Tibial nerve (tissue), 4 donors: Measurements from ENCODE around the gene HSD17B14. TPM values are rescaled to one million over a fixed set of nuclear protein-coding genes. Genes with fewer than 3 reads are reported as not detected.
"Not testable (repeated sequence)": the region's sequence is repeated elsewhere in the genome, so short reads cannot be mapped to it uniquely, and the experiment has no call there.

Source experiments
- DNase-seq, 2 donors: peaks; one replicate each; pipeline ENCODE4 v3.0.0-alpha.2; 2019; ENCODE audit warnings: low spot score in 2 of 2
- H3K27ac ChIP-seq, 4 donors: fragments of 200-600 bp; sonication (generic) in 3 of 4; one replicate each; pipeline ENCODE4 v1.5.1; 2017 to 2019; ENCODE audit warnings: mild to moderate bottlenecking in 1 of 4
- H3K27me3 ChIP-seq, 2 donors: fragments of 200-600 bp; sonication (generic) in 1 of 2; one replicate each; pipeline versions ENCODE4 v1.5.1 to v1.6.0; 2017 to 2019
- H3K36me3 ChIP-seq, 3 donors: fragments of 200-600 bp; sonication (generic); one replicate each; pipeline ENCODE4 v1.5.1; 2018 to 2019
- H3K4me1 ChIP-seq, 4 donors: fragments of 200-600 bp; sonication (generic) in 3 of 4; one replicate each; pipeline ENCODE4 v1.5.1; 2017 to 2019
- H3K4me3 ChIP-seq, 4 donors: fragments of 200-600 bp; sonication (generic) in 3 of 4; one replicate each; pipeline ENCODE4 v1.5.1; 2017 to 2019; ENCODE audit warnings: mild to moderate bottlenecking in 1 of 4, moderate library complexity in 1 of 4
- H3K9me3 ChIP-seq, 4 donors: fragments of 200-600 bp; sonication (generic) in 3 of 4; one replicate each; pipeline ENCODE4 v1.5.1; 2017 to 2019
- EP300 ChIP-seq, 2 donors: sonication (generic); formaldehyde crosslinking; IDR thresholded peaks; one replicate each; pipeline ENCODE4 v1.6.1; 2017; ENCODE audit warnings: antibody characterized with exemption in 2 of 2, mild to moderate bottlenecking in 1 of 2
- POLR2A ChIP-seq, 2 donors: fragments of 450-650 bp; IDR thresholded peaks; one replicate each; pipeline ENCODE4 v1.6.1; 2017; ENCODE audit warnings: antibody characterized with exemption in 2 of 2, mild to moderate bottlenecking in 2 of 2, moderate library complexity in 2 of 2
- WGBS, 2 donors: methylation state at CpG; one replicate each; pipeline ENCODE4 v1.1.5; 2018; 5-methylcytosine and 5-hydroxymethylcytosine counted together
- total RNA-seq, 4 donors: library from RNA; depleted of rRNA; stranded (reverse); fragments of >200 nt; gene quantifications; one replicate each; pipeline ENCODE4 v1.1.0, GENCODE V29; 2016
- TF ChIP-seq, protein P1 (sequence below), 5 experiments: fragments of 200-600 bp in 3 of 5; fragments of 450-650 bp in 2 of 5; sonication (generic) in 3 of 5; IDR thresholded peaks; one replicate each; pipeline ENCODE4 v1.5.1; 2016 to 2019; ENCODE audit warnings: antibody characterized with exemption in 5 of 5, mild to moderate bottlenecking in 3 of 5, moderate library complexity in 2 of 5

Gene HSD17B14
- total RNA-seq, 4 donors from 2014 or later = 20.1 to 34.5 (median 26.3) TPM

DNA sequence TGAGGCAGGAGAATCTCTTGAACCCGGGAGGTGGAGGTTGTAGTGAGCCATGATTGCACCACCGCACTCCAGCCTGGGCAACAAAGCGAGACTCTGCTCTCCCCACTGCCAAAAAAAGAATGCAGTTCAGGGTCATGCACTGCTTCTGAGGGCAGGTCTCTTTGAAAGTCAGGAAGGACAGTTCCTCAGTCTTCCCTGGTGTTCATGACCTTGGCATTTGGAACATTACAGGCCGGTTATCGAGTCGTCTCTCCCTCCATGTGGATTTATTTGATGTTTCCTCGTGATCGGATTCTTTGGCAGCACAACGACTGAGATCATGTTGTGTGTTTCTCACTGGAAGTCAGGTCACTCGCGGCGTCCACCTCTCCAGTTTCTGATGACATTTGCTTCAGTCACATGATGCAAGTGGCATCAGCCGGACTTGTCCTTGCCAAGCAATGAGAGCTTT, 63.8 kb downstream of the HSD17B14 start:
- Histone ChIP-seq H3K27ac (no peak overlapping the region), H3K27me3 (no peaks in the 10 kb centered on the region), H3K4me1 (no peaks in the 10 kb centered on the region), H3K4me3 (no peak overlapping the region), H3K9me3 (no peaks in the 10 kb centered on the region), H3K36me3 (no peaks in the 10 kb centered on the region)
- TF ChIP-seq, protein P1, sequence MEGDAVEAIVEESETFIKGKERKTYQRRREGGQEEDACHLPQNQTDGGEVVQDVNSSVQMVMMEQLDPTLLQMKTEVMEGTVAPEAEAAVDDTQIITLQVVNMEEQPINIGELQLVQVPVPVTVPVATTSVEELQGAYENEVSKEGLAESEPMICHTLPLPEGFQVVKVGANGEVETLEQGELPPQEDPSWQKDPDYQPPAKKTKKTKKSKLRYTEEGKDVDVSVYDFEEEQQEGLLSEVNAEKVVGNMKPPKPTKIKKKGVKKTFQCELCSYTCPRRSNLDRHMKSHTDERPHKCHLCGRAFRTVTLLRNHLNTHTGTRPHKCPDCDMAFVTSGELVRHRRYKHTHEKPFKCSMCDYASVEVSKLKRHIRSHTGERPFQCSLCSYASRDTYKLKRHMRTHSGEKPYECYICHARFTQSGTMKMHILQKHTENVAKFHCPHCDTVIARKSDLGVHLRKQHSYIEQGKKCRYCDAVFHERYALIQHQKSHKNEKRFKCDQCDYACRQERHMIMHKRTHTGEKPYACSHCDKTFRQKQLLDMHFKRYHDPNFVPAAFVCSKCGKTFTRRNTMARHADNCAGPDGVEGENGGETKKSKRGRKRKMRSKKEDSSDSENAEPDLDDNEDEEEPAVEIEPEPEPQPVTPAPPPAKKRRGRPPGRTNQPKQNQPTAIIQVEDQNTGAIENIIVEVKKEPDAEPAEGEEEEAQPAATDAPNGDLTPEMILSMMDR (IDR thresholded peaks at IDR 0.05) = no peak
- TF ChIP-seq EP300 (IDR thresholded peaks at IDR 0.05) (no peak), POLR2A (IDR thresholded peaks at IDR 0.05) (no peak)
- peak in 1 of 2 donors; percentile 22 for DNase-seq
- WGBS, 2 donors = 42 to 51% methylated on average over 13 of the region's 13 CpGs

DNA sequence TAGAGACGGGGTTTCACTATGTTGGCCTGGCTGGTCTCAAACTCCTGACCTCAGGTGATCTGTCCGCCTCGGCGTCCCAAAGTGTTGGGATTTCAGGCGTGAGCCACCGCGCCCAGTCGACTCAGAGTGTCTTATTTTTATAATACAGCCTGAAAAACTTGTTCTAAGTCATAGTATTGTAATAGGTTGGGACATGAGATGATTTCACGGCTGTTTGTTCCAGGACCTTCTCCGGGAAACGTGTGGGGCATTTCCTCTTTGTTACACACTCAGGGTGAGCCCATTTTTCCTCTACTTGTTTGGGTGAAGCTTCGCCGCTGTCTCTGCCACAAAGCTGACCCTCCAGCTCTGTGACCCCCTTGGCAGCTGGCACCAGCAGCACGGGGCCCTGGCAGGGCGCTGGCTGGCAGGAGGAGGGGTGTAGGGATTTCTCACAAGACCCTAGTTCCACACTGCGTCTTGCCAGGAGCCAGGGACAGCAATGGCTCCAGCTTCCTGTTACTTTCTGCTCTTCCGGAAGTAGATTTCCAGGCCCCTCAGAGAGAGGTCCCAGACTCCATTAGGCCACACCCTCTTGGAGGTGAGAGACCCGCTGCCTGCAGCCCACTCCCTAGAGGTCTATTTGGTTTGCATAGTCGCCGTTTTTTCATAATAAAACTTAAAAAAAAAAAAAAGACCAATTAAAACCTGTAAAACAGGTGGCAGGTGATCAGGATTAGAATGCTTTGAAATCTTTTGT, 65.4 kb downstream of the HSD17B14 start:
- Histone ChIP-seq H3K27ac (peak overlapping the region in 1 of 4 donors; percentile 36), H3K4me1 (no peaks in the 10 kb centered on the region), H3K4me3 (no peak overlapping the region), H3K27me3 (no peaks in the 10 kb centered on the region), H3K9me3 (no peaks in the 10 kb centered on the region), H3K36me3 (no peaks in the 10 kb centered on the region)
- WGBS, 2 donors = 75 to 77% methylated on average over 20 of the region's 20 CpGs
- TF ChIP-seq, protein P1 (IDR thresholded peaks at IDR 0.05) = no peak
- no peak for TF ChIP-seq EP300 (IDR thresholded peaks at IDR 0.05)
- no peak for TF ChIP-seq POLR2A (IDR thresholded peaks at IDR 0.05)
- no peak for DNase-seq

DNA sequence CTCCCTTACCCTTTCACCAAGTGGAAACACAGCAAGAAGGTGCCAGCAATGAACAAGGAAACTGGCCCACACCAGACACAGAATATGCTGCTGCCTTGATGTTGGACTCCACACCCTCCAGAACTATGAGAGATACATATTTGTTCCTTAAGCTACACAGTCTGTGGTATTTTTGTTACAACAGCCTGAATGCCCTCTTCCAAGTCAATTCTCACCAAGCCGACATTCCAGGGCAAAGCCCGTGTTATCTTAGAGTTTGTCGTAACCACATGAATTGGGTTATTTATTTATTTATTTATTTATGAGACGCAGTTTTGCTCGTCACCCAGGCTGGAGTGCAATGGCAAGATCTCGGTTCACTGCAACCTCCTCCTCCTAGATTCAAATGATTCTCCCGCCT, 66.0 kb downstream of the HSD17B14 start:
- Histone ChIP-seq H3K36me3 (no peaks in the 10 kb centered on the region), H3K9me3 (no peaks in the 10 kb centered on the region), H3K27ac (peak overlapping the region in 2 of 4 donors; percentile 28 to 56), H3K4me3 (no peak overlapping the region), H3K27me3 (no peaks in the 10 kb centered on the region), H3K4me1 (no peaks in the 10 kb centered on the region)
- WGBS, 2 donors = 56 to 82% methylated on average over 7 of the region's 7 CpGs
- no peak for TF ChIP-seq POLR2A (IDR thresholded peaks at IDR 0.05)
- TF ChIP-seq, protein P1 (IDR thresholded peaks at IDR 0.05) = no peak
- no peak for TF ChIP-seq EP300 (IDR thresholded peaks at IDR 0.05)
- DNase-seq = no peak

- H3K4me3 ChIP-seq = no peak overlapping the region
- no peaks in the 10 kb centered on the region for H3K27me3 ChIP-seq
- H3K36me3 ChIP-seq = no peaks in the 10 kb centered on the region
- DNase-seq = no peak
- TF ChIP-seq, protein P1 (IDR thresholded peaks at IDR 0.05) = no peak
- TF ChIP-seq POLR2A (IDR thresholded peaks at IDR 0.05) (no peak), EP300 (IDR thresholded peaks at IDR 0.05) (no peak)
- H3K27ac ChIP-seq = peak overlapping the region in 1 of 4 donors; percentile 28
- no peaks in the 10 kb centered on the region for H3K9me3 ChIP-seq
- WGBS, 2 donors = 75 to 78% methylated on average over 11 of the region's 11 CpGs
- no peaks in the 10 kb centered on the region for H3K4me1 ChIP-seq
Observed at GRCh38 chr19:48768994-48769713, 67.1 kb downstream of the HSD17B14 start.

DNA sequence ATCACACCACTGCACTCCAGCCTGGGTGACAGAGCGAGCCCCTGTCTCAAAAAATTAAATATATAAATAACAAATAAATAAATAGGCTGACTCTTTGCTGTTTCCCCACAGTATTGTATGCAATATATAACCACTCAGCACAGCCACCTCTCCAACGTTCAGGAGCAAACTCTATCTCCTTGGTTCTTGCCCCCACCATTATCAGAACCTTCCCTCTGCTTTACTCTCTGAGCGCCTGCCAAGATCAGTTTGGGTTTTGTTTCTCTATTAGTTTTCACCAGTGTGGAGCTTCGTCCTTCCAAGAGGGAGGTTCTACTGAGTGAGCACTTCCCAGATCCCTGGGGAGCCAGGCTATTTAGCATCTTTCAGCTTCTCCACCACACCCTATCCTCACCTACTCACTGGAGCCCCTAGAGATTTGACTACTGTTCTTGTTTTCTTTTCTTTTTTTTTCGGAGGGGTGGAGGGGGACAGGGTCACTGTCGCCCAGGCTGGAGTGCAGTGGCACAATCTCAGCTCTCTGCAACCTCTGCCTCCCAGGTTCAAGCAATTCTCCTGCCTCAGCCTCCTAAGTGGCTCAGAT, 68.0 kb downstream of the HSD17B14 start:
- not testable (repeated sequence) for H3K27ac ChIP-seq, H3K4me1 ChIP-seq, H3K27me3 ChIP-seq, H3K9me3 ChIP-seq, H3K4me3 ChIP-seq, H3K36me3 ChIP-seq, DNase-seq
- WGBS, 2 donors = 31 to 40% methylated on average over 6 of the region's 6 CpGs

GRCh38 chr19:48765816-48766215, 70.5 kb downstream of the HSD17B14 start:
- not testable (repeated sequence) for DNase-seq, H3K36me3 ChIP-seq, H3K4me3 ChIP-seq, H3K4me1 ChIP-seq, H3K9me3 ChIP-seq, H3K27ac ChIP-seq, H3K27me3 ChIP-seq
- WGBS, 2 donors = 39 to 43% methylated on average over 5 of the region's 5 CpGs
